NCI-H2227 (cell line): ENCODE measurements around the gene RALBP1.

Experiments
- DNase-seq: peaks from one replicate; lab custom pipeline; 2025; ENCODE audit not compliant: unreplicated experiment; lab: John Stamatoyannopoulos, UW

Gene RALBP1

GRCh38 chr18:9507565-9508088 is 32.3 kb downstream of the RALBP1 start:
- DNase-seq, result no peak

GRCh38 chr18:9508446-9509025 is 33.2 kb downstream of the RALBP1 start:
- DNase-seq, result no peak

DNA sequence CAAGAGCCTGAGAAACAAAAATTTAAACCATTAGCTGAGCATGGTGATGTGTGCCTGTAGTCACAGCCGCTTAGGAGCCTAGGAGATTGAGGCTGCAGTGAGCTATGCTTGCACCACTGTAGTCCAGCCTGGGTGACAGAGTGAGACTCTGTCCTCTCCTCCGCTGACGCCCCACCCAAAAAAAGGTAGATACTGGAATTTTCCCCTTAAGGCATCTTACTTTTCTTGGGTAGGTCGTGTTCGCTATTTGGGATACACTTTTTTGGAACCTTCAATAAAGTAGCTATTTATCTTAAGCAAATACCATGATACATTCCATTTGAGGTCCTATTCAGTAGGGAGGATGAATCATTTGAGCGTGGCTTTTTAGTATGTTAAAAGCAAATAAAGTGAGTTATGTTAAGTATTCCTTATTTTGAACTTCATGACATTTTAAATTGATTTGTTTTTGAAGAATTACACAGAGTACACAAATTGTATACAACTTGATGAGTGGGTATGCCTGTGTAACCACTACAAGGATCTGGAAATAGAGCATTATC is 38.7 kb downstream of the RALBP1 start:
- DNase-seq, result no peak

- DNase-seq, result peak; percentile 61
Measured at GRCh38 chr18:9516437-9517064, 41.2 kb downstream of the RALBP1 start.

- no peak for DNase-seq
Measured at GRCh38 chr18:9517869-9518268, 42.6 kb downstream of the RALBP1 start.

- no peak for DNase-seq
Measured at GRCh38 chr18:9519399-9519798, 44.1 kb downstream of the RALBP1 start.

DNA sequence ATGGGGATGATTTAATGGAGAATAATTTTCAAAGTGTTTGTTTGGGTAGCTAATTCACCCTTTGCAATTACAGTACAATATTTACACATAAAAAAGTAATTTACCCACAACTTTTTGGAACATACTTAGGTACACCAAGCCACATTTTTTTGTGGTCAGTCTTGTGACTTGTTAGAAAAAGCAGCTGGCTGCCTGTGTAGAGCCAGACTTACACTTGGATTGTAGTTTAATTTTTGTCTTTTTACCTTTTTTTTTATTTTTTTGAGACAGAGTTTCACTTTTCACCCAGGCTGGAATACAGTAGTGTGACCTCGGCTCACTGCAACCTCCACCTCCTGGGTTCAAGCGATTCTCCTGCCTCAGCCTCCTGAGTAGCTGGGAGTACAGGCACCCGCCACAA is 45.4 kb downstream of the RALBP1 start:
- no peak for DNase-seq

DNA sequence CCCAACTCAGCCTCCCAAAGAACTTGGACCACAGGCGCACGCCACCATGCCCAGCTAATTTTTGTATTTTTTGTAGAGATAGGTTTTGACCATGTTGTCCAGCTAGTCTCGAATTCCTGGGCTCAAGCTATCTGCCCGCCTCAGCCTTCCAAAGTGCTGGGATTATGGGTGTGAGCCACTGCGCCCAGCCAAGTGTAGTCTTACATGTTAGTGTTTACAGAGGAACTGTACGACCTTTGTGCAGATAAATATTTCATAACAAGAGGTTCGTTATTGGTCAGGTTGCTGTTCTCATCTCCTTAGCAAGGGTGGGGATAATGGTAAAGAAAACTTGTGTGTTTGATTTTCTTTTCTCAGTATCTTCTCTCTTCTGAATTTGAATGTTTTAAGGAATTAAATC is 46.5 kb downstream of the RALBP1 start:
- no peak for DNase-seq

GRCh38 chr18:9522952-9523351 is 47.6 kb downstream of the RALBP1 start:
- DNase-seq, result no peak

- no peak for DNase-seq
Measured at GRCh38 chr18:9526458-9526857, 51.1 kb downstream of the RALBP1 start.

- no peak for DNase-seq
Measured at GRCh38 chr18:9530226-9531009, 55.1 kb downstream of the RALBP1 start.

GRCh38 chr18:9531791-9532410 is 56.6 kb downstream of the RALBP1 start:
- DNase-seq, result no peak

GRCh38 chr18:9534844-9535243 is 59.5 kb downstream of the RALBP1 start:
- DNase-seq, result no peak

- peak; percentile 75 for DNase-seq
Measured at GRCh38 chr18:9535430-9535991, 60.2 kb downstream of the RALBP1 start.

DNA sequence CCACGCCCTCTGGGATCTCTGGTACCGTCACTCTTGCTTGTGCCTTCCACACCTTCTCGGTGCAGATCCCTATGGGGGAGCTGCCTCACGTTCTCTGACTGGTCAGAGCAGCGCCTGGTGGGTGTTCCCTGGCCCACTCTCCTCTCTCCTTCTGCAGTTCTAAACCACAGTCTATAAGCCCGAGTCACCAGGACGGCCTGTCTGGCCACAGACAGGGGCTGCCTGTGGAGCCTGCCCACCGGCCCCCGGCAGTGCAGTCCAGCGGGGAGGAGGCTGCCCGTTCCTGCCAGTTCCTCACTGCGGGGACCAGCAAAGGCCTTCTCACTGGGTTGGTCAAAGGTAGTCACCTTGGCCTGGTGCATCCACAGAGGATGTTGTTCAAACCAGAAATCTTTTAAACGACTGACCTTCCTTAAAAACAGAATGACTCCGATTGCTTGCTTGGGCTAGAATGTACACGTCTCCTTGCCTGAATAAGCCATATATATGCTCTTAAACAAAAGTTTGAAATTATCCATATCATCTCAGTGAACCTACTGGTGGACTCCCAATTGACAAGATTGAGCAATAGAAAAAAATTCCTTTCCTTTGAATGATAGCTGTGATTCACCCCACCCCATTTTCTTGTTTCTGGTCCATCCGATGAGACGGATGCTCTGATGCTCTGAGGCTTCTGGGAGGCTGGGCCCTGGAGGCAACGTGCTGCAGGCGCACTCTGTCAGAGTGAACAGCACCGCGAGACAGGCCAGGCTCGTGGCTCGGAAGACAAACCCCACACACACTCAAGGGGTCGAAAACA is 61.2 kb downstream of the RALBP1 start:
- DNase-seq, result no peak

DNA sequence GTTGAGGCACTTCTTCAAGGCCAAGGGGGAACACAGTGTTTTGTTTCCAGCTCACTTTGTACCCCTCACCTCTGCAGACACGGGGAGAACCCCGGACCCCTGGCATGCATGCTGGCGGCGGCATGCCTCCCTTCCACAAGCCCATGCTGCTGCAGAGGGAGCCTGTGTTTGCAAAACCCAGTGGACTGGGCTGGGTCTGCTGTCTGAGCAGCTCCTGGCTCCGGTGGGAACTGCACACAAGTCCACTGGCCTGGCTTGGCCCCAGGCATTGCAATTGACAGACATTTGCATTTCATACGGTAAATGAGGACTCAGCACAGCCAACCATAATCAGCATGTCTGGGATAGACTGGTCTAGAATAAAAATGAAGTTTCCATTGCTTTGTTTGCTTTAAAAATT is 62.4 kb downstream of the RALBP1 start:
- no peak for DNase-seq

GRCh38 chr18:9539283-9539682 is 64.0 kb downstream of the RALBP1 start:
- DNase-seq, result no peak

DNA sequence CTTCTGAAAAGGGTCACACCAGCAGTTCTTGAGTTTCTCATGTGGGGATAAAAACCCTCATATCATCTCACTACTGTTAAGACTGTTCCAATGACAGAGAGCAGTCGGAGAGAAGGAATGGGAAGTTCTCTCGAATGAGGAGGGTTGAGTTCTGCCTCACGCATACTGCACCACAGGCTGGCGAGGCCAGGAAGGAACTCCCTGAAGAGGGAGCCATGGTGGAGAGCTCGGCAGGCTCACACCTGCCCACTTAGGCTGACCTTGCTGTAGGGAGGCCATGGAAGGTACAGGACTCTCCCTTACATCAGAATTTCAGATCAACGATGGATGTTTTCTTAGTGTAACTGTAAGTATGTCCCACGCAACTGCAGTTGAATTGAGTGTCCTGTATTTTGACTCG is 64.6 kb downstream of the RALBP1 start:
- no peak for DNase-seq

DNA sequence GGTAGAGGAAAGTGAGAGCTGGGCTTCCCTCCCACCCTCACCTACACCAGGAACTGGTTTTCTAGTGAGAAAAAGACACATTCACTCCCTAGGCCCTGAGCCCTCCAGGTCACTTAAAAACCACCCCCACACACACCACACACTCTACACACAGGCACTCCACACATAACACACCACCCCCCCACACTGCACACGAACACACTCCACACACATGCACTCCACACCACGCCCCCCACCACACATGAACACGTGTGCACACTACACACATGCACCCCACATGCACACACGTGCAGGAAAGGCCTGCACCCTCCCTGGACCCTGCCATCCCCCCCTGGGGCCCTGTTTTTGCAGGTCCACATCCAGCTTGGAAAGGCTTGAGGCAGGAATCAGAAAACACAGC is 67.6 kb downstream of the RALBP1 start:
- no peak for DNase-seq

GRCh38 chr18:9545029-9545428 is 69.7 kb downstream of the RALBP1 start:
- DNase-seq, result no peak
